Measurements from ENCODE around the gene PCBP2.

The PCBP2 gene

GRCh38 chr12:53453953-53454640, 2.2 kb downstream of the PCBP2 start:
- CTCF ChIA-PET, result interaction anchor here (0.8 to 2.3 kb wide), 6 partner anchors 12 to 132 kb away, joined by 3 to 9 read pairs (median 4); partner anchors contain the start of gene AAAS
- no peaks in the 10 kb centered on the region for H3K9me3 Mint-ChIP-seq
- no peak for DNase-seq
- peak overlapping the region; percentile 99 for H3K27ac Mint-ChIP-seq
- H3K4me1 Mint-ChIP-seq, result peaks cover 41% of the 10 kb centered on the region
- H3K4me3 Mint-ChIP-seq, result peak overlapping the region; percentile 99
- H3K27me3 Mint-ChIP-seq, result no peaks in the 10 kb centered on the region
- peaks cover 52% of the 10 kb centered on the region for H3K36me3 Mint-ChIP-seq

DNA sequence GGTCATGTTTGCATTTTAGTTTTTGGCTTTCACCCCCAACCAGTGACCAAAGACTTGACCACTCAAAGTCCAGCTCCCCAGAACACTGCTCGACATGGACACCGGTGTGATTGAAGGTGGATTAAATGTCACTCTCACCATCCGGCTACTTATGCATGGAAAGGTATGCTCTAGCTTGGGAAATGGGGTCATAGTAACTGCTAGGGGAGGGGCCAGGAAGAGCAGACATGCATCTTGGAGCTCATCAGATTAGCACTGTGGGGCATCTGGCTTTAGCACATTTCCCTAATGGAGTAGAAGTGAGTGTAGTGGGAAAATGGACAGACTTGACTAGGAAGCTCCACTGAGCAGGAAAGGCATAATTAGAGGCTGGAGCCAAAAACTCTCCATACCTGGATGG, 2.8 kb downstream of the PCBP2 start:
- H3K4me1 Mint-ChIP-seq, result peaks cover 43% of the 10 kb centered on the region

DNA sequence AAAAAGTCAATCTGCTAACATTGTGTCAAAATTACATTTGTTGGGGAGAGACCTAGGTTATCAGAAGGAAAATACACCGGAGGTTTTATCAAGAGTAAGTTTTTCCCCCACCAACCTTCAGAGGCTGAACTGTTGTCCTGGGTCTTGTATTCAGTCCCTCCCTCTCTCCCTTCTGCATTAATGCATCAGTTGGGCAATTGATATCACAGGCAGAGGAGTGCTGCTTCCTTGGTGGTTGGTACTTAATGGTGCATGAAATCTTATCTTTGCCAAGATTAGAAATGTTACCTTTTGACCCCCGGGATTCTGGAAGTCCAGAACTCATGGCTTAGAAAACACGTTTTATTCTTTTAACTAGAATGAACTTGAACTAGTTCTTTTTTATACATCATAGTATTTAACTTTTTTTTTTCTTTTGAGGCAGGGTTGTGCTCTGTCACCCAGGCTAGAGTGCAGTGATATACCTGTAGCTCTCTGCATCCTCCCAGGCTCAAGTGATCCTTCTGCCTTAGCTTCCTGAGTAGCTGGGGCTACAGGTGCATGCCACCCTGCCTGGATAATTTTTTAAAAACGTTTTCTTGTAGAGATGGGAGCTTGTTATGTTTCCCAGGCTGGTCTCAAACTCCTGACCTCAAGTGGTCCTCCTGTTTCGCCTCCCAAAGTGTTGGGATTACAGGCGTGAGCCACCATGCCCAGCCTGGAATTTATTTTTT, 4.9 kb downstream of the PCBP2 start:
- DNase-seq, result no peak
- no peak overlapping the region for H3K27ac Mint-ChIP-seq
- H3K9me3 Mint-ChIP-seq, result no peaks in the 10 kb centered on the region
- CTCF ChIA-PET, result interaction anchor here (0.9 kb wide), 1 partner anchor 52 kb away, joined by 3 read pairs; no protein-coding TSS in a partner anchor
- no peaks in the 10 kb centered on the region for H3K27me3 Mint-ChIP-seq
- H3K4me3 Mint-ChIP-seq, result no peak overlapping the region
- peaks cover 74% of the 10 kb centered on the region for H3K36me3 Mint-ChIP-seq
- H3K4me1 Mint-ChIP-seq, result peaks cover 43% of the 10 kb centered on the region

More for the DNA sequence above, 2.8 kb downstream of the PCBP2 start:
- no peaks in the 10 kb centered on the region for H3K9me3 Mint-ChIP-seq
- no peak overlapping the region for H3K27ac Mint-ChIP-seq
- H3K36me3 Mint-ChIP-seq, result peaks cover 56% of the 10 kb centered on the region
- DNase-seq, result no peak
- peak overlapping the region; percentile 99 for H3K4me3 Mint-ChIP-seq
- no peaks in the 10 kb centered on the region for H3K27me3 Mint-ChIP-seq
- CTCF ChIA-PET, result interaction anchor here (0.7 to 2.3 kb wide), 6 partner anchors 19 to 133 kb away, joined by 3 to 9 read pairs (median 4); partner anchors contain the start of gene AAAS

- peaks cover 81% of the 10 kb centered on the region for H3K36me3 Mint-ChIP-seq
- H3K4me3 Mint-ChIP-seq, result no peak overlapping the region
- H3K27ac Mint-ChIP-seq, result no peak overlapping the region
- no peak for DNase-seq
- H3K4me1 Mint-ChIP-seq, result peaks cover 38% of the 10 kb centered on the region
- no peaks in the 10 kb centered on the region for H3K9me3 Mint-ChIP-seq
- CTCF ChIA-PET, result interaction anchor here (1.1 kb wide), 1 partner anchor 13 kb away, joined by 3 read pairs; no protein-coding TSS in a partner anchor
- H3K27me3 Mint-ChIP-seq, result no peaks in the 10 kb centered on the region
These were observed 7.2 kb downstream of the PCBP2 start for GRCh38 chr12:53459097-53459496.

DNA sequence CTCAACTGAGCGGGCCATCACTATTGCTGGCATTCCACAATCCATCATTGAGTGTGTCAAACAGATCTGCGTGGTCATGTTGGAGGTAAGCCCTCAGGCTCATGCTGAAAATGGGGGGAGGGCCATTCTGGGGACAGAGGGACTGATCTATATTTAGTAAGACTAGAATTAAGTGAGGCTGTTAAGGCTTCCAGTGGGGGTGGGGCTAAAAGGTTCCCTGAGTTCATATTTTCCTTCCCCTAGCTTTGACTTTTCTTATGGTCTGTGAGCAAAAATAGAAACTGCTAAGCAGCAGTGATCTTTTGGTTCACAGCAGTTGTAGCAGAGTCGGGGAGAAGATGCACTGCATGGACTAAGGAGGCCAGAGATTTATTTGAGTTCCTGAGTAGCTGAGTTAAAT, 9.2 kb downstream of the PCBP2 start:
- H3K4me3 Mint-ChIP-seq, result no peak overlapping the region
- no peak for DNase-seq
- peaks cover 79% of the 10 kb centered on the region for H3K36me3 Mint-ChIP-seq
- peaks cover 23% of the 10 kb centered on the region for H3K4me1 Mint-ChIP-seq
- no peak overlapping the region for H3K27ac Mint-ChIP-seq
- no peaks in the 10 kb centered on the region for H3K27me3 Mint-ChIP-seq
- CTCF ChIA-PET, result interaction anchor here (1.0 kb wide), 1 partner anchor 105 kb away, joined by 3 read pairs; no protein-coding TSS in a partner anchor
- H3K9me3 Mint-ChIP-seq, result no peaks in the 10 kb centered on the region

GRCh38 chr12:53461591-53461990, 9.7 kb downstream of the PCBP2 start:
- CTCF ChIA-PET, result interaction anchor here (0.8 to 1.0 kb wide), 2 partner anchors 11 to 106 kb away, joined by 3 to 4 read pairs; no protein-coding TSS in a partner anchor
- Mint-ChIP-seq H3K4me3 (no peak overlapping the region), H3K27me3 (no peaks in the 10 kb centered on the region), H3K36me3 (peaks cover 82% of the 10 kb centered on the region), H3K4me1 (peaks cover 23% of the 10 kb centered on the region), H3K27ac (no peak overlapping the region), H3K9me3 (no peaks in the 10 kb centered on the region)
- no peak for DNase-seq

- CTCF ChIA-PET, result no interaction called here
- Mint-ChIP-seq H3K4me1 (peaks cover 23% of the 10 kb centered on the region), H3K27ac (no peak overlapping the region), H3K4me3 (no peak overlapping the region), H3K27me3 (no peaks in the 10 kb centered on the region), H3K36me3 (peaks cover 87% of the 10 kb centered on the region), H3K9me3 (no peaks in the 10 kb centered on the region)
- DNase-seq, result no peak
These were observed 11.0 kb downstream of the PCBP2 start for GRCh38 chr12:53462935-53463334.

- CTCF ChIA-PET, result interaction anchor here (1.0 to 1.5 kb wide), 3 partner anchors 12 to 45 kb away, joined by 3 to 9 read pairs (median 4); no protein-coding TSS in a partner anchor
- Mint-ChIP-seq H3K4me3 (no peak overlapping the region), H3K27ac (no peak overlapping the region), H3K36me3 (peaks cover 86% of the 10 kb centered on the region), H3K9me3 (no peaks in the 10 kb centered on the region), H3K4me1 (peaks cover 22% of the 10 kb centered on the region), H3K27me3 (no peaks in the 10 kb centered on the region)
- DNase-seq, result no peak
These were observed 12.1 kb downstream of the PCBP2 start for GRCh38 chr12:53463802-53464560.

GRCh38 chr12:53464685-53465418, 12.9 kb downstream of the PCBP2 start:
- CTCF ChIA-PET, result interaction anchor here (1.0 to 1.5 kb wide), 3 partner anchors 11 to 44 kb away, joined by 3 to 9 read pairs (median 4); no protein-coding TSS in a partner anchor
- no peaks in the 10 kb centered on the region for H3K9me3 Mint-ChIP-seq
- no peak overlapping the region for H3K4me3 Mint-ChIP-seq
- peaks cover 80% of the 10 kb centered on the region for H3K36me3 Mint-ChIP-seq
- H3K27ac Mint-ChIP-seq, result no peak overlapping the region
- peaks cover 17% of the 10 kb centered on the region for H3K4me1 Mint-ChIP-seq
- no peak for DNase-seq
- no peaks in the 10 kb centered on the region for H3K27me3 Mint-ChIP-seq

DNA sequence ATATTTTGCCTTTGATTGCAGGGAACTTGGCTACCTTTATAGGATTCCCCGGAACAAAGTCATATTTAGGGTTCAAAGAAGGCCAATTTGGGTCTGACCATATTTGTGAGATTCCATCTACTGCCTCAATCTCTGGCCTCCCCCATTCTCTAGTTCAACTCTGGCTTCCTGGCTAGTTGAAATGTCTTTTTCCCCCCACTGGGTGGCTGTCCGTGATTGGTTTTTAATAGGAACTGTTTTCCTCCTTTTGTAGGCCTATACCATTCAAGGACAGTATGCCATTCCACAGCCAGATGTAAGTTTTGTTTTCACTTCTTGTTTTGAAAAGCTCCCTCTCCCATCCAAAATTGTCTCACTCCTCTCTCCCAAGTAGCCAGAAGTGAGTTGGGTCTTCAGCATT, 13.8 kb downstream of the PCBP2 start:
- no peak for DNase-seq
- Mint-ChIP-seq H3K4me3 (no peak overlapping the region), H3K27ac (no peak overlapping the region), H3K9me3 (no peaks in the 10 kb centered on the region), H3K4me1 (peaks cover 14% of the 10 kb centered on the region), H3K36me3 (peaks cover 77% of the 10 kb centered on the region), H3K27me3 (no peaks in the 10 kb centered on the region)
- CTCF ChIA-PET, result interaction anchor here (0.8 kb wide), 1 partner anchor 12 kb away, joined by 3 read pairs; no protein-coding TSS in a partner anchor

GRCh38 chr12:53466640-53467039, 14.7 kb downstream of the PCBP2 start:
- no peak for DNase-seq
- no peak overlapping the region for H3K27ac Mint-ChIP-seq
- no peak overlapping the region for H3K4me3 Mint-ChIP-seq
- H3K27me3 Mint-ChIP-seq, result no peaks in the 10 kb centered on the region
- CTCF ChIA-PET, result interaction anchor here (0.8 kb wide), 1 partner anchor 13 kb away, joined by 3 read pairs; no protein-coding TSS in a partner anchor
- H3K9me3 Mint-ChIP-seq, result no peaks in the 10 kb centered on the region
- peaks cover 75% of the 10 kb centered on the region for H3K36me3 Mint-ChIP-seq
- H3K4me1 Mint-ChIP-seq, result peaks cover 14% of the 10 kb centered on the region

GRCh38 chr12:53467082-53467481, 15.2 kb downstream of the PCBP2 start:
- H3K4me3 Mint-ChIP-seq, result no peak overlapping the region
- H3K27me3 Mint-ChIP-seq, result no peaks in the 10 kb centered on the region
- DNase-seq, result no peak
- H3K9me3 Mint-ChIP-seq, result no peaks in the 10 kb centered on the region
- H3K36me3 Mint-ChIP-seq, result peaks cover 75% of the 10 kb centered on the region
- H3K27ac Mint-ChIP-seq, result no peak overlapping the region
- H3K4me1 Mint-ChIP-seq, result peaks cover 16% of the 10 kb centered on the region
- CTCF ChIA-PET, result no interaction called here

DNA sequence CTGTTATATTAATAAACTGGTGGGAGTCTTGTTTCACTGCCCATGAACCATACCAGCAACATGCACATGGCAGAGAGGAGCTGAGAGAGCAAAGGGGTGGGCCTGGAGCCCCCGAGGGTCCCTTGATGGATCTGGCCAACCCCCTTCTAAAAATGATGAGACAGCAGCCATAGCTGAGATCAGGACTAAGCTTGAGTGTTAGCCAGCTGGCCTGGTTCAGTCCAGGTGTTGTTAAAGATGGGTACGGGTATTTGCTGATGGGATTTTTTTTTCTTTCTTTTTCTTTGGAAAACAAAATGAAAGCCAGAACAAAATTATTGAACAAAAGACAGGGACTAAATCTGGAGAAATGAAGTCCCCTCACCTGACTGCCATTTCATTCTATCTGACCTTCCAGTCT, 16.0 kb downstream of the PCBP2 start:
- no peak overlapping the region for H3K4me3 Mint-ChIP-seq
- H3K4me1 Mint-ChIP-seq, result peaks cover 19% of the 10 kb centered on the region
- no peak for DNase-seq
- H3K27ac Mint-ChIP-seq, result peak overlapping the region; percentile 28
- peaks cover 72% of the 10 kb centered on the region for H3K36me3 Mint-ChIP-seq
- H3K9me3 Mint-ChIP-seq, result no peaks in the 10 kb centered on the region
- H3K27me3 Mint-ChIP-seq, result no peaks in the 10 kb centered on the region
- CTCF ChIA-PET, result no interaction called here
